Measurements from ENCODE around the gene PDXK. TPM values are rescaled to one million over a fixed set of nuclear protein-coding genes. Genes with fewer than 3 reads are reported as not detected.

Gene PDXK
- total RNA-seq (2022) (202 and 214 TPM in 2 replicates), Bru-seq, nascent RNA (percentile 75 among the genes with signal in this experiment), BruChase-seq, experiment 1, labeled RNA remaining after a 6-hour chase (percentile 95 among the genes with signal in this experiment), BruChase-seq, experiment 2, labeled RNA remaining after a 2-hour chase (percentile 93 among the genes with signal in this experiment)
- long read RNA-seq, full-length matches to known transcripts = 143 of 197 reads
- long read RNA-seq, partial matches to known transcripts = 5 of 197 reads
- long read RNA-seq, other reads (novel, unspliced or antisense) = 49 of 197 reads

DNA sequence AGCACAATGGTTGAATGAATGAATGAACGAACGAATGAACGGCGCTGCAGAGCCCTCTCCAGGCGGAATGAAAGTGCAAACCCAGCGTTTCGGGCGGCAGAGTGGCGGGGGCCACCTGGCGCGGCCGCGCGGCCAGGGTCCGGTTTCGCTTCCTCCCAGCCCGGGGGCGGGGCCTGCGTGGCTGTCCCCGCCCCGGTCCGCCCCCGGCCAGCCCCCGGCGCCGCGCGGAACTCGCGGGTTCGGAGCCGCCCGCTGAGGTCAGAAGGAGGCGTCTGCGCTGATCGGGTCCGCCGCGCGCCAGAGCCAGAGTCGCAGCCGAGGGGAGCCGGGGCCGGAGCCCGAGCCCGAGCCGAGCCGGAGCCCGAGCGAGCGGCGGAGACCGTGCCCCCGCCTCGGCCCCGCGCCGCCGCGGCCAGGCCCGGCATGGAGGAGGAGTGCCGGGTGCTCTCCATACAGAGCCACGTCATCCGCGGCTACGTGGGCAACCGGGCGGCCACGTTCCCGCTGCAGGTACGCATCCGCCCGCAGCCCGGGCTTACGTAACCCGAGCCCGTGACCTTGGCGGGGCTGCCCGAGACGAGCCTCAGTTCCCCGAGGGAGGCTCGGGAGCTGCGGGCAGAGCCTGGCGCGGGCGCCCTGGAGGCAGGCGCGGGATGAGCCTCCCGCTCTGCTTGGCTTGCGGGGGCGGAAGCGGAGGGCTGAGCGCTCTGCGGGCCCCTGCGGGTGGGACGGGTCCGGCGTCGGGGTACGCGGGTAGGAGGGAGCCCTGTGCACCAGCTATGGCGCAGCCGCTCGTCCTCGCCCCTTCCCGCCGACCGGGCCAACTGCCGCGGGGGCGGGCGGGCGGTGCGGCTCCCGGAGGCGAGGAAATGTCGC is at the start of gene PDXK:
Gene PDXK (plus strand): TSS at position 258 of the 876 bp plus-strand sequence. CDS start 166 bp downstream, at position 424.
- intact Hi-C loops (cut with micrococcal nuclease; ENCODE audit: unreplicated experiment) = no loop called here
- Mint-ChIP-seq H3K4me1 (ENCODE audit: low read depth, unreplicated experiment) (peaks cover 19% of the 10 kb centered on the region), H3K4me3 (ENCODE audit: low read depth, unreplicated experiment) (peak within 1 kb of the TSS; percentile 92), H3K27ac (ENCODE audit: unreplicated experiment) (no peak within 1 kb of the TSS), H3K27me3 (ENCODE audit: unreplicated experiment) (no peaks in the 10 kb centered on the region), H3K36me3 (ENCODE audit: insufficient read depth, unreplicated experiment) (peaks cover 53% of the 10 kb centered on the region), H3K9me3 (ENCODE audit: low read depth, unreplicated experiment) (no peaks in the 10 kb centered on the region)
- TF ChIP-seq, protein P1, sequence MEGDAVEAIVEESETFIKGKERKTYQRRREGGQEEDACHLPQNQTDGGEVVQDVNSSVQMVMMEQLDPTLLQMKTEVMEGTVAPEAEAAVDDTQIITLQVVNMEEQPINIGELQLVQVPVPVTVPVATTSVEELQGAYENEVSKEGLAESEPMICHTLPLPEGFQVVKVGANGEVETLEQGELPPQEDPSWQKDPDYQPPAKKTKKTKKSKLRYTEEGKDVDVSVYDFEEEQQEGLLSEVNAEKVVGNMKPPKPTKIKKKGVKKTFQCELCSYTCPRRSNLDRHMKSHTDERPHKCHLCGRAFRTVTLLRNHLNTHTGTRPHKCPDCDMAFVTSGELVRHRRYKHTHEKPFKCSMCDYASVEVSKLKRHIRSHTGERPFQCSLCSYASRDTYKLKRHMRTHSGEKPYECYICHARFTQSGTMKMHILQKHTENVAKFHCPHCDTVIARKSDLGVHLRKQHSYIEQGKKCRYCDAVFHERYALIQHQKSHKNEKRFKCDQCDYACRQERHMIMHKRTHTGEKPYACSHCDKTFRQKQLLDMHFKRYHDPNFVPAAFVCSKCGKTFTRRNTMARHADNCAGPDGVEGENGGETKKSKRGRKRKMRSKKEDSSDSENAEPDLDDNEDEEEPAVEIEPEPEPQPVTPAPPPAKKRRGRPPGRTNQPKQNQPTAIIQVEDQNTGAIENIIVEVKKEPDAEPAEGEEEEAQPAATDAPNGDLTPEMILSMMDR (IDR thresholded peaks at IDR 0.05; ENCODE audit: unreplicated experiment) = no peak
- CTCF ChIA-PET = no interaction called here
- peak; percentile 86 for DNase-seq
- BruUV-seq (replicated peaks) = no TSS peak

DNA sequence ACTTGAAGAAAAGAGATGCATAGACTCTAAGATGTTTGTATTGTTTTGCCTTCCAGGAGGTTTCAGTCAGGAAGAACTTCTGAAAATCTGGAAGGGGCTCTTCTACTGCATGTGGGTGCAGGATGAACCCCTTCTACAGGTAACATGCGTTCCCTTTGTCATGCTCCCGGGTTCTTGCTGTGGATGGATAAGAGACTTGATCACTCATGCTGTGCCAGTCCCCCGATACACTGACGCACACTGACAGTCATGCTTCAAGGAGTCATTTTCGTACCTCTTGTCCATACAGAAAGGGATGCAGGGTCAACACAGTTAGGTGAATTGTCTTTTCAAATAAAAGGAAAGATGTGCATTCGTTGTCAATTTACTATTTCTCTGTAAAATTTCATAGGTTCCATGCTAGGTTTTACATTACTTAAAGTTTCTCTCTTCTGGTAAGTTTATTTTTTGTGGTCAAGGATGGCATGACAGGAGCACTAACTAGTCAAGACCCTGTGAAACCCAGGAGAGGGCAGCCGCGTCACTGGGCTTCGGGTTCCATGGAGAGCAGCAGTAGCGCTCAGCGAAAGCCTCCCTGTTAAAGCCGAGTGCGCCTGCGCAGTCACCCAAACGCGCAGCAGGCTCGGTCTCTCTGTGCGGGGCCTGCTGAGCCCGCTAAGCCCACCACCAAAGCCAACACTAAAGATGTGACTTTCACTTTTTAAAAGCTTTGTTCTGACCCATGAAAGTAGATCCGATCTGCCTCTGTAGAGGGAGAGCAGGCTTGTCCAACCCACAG is 48.9 kb upstream of the PDXK start:
- no TSS peak for BruUV-seq (replicated peaks)
- peaks cover 18% of the 10 kb centered on the region for H3K36me3 Mint-ChIP-seq (ENCODE audit: insufficient read depth, unreplicated experiment)
- H3K27ac Mint-ChIP-seq (ENCODE audit: unreplicated experiment) = no peak overlapping the region
- no peaks in the 10 kb centered on the region for H3K27me3 Mint-ChIP-seq (ENCODE audit: unreplicated experiment)
- no peaks in the 10 kb centered on the region for H3K4me1 Mint-ChIP-seq (ENCODE audit: low read depth, unreplicated experiment)
- TF ChIP-seq, protein P1 (IDR thresholded peaks at IDR 0.05; ENCODE audit: unreplicated experiment) = no peak
- H3K9me3 Mint-ChIP-seq (ENCODE audit: low read depth, unreplicated experiment) = no peaks in the 10 kb centered on the region
- no peak overlapping the region for H3K4me3 Mint-ChIP-seq (ENCODE audit: low read depth, unreplicated experiment)
- intact Hi-C loops (cut with micrococcal nuclease; ENCODE audit: unreplicated experiment) = no loop called here
- no peak for DNase-seq
- CTCF ChIA-PET = no interaction called here

DNA sequence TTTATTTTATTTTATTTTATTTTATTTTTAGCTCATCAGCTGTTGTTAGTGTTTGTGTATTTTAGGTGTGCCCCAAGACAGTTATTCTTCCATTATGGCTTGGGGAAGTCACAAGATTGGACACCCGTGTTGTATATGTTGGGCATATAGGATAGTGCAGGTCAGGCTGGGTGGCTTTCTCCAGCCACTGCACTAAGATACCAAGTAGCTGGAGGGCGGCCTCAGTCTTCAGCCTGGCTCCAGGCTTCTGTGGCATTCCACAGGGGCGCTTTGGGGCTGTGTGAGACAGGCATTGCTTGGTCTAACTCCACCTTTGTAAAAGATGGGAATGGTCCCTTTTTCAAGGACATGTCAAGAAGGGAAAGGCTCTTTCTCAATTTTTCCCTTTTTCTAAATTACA is 43.1 kb upstream of the PDXK start:
- TF ChIP-seq, protein P1 (IDR thresholded peaks at IDR 0.05; ENCODE audit: unreplicated experiment) = no peak
- Mint-ChIP-seq H3K27me3 (ENCODE audit: unreplicated experiment) (no peaks in the 10 kb centered on the region), H3K9me3 (ENCODE audit: low read depth, unreplicated experiment) (no peaks in the 10 kb centered on the region), H3K27ac (ENCODE audit: unreplicated experiment) (no peak overlapping the region), H3K36me3 (ENCODE audit: insufficient read depth, unreplicated experiment) (peaks cover 35% of the 10 kb centered on the region), H3K4me3 (ENCODE audit: low read depth, unreplicated experiment) (no peak overlapping the region), H3K4me1 (ENCODE audit: low read depth, unreplicated experiment) (no peaks in the 10 kb centered on the region)
- no TSS peak for BruUV-seq (replicated peaks)
- CTCF ChIA-PET = no interaction called here
- intact Hi-C loops (cut with micrococcal nuclease; ENCODE audit: unreplicated experiment) = no loop called here
- no peak for DNase-seq

DNA sequence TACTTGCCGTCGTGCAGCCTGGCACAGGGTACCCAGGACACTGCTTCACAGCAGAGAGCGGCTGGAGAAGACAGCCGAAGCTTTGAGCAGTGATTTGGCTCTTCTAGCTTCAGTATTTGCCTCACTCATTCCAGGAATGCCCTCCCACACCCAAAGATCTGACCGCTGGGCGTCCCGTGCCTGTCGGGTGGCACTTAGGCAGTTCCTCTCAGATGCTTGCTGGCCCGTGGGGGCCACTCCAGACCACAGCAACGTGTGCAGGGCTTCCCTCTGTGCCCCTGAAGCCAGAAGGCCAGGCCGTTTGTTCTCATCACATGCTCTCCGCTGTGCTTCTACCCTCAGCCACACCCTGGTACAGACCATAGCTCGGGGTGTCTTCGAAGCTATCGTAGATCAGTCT is 42.5 kb upstream of the PDXK start:
- no peak overlapping the region for H3K27ac Mint-ChIP-seq (ENCODE audit: unreplicated experiment)
- CTCF ChIA-PET = no interaction called here

More for the DNA sequence above, 42.5 kb upstream of the PDXK start:
- intact Hi-C loops (cut with micrococcal nuclease; ENCODE audit: unreplicated experiment) = no loop called here
- BruUV-seq (replicated peaks) = no TSS peak
- no peak overlapping the region for H3K4me3 Mint-ChIP-seq (ENCODE audit: low read depth, unreplicated experiment)
- no peak for DNase-seq
- TF ChIP-seq, protein P1 (IDR thresholded peaks at IDR 0.05; ENCODE audit: unreplicated experiment) = no peak
- H3K4me1 Mint-ChIP-seq (ENCODE audit: low read depth, unreplicated experiment) = no peaks in the 10 kb centered on the region
- no peaks in the 10 kb centered on the region for H3K27me3 Mint-ChIP-seq (ENCODE audit: unreplicated experiment)
- peaks cover 35% of the 10 kb centered on the region for H3K36me3 Mint-ChIP-seq (ENCODE audit: insufficient read depth, unreplicated experiment)
- no peaks in the 10 kb centered on the region for H3K9me3 Mint-ChIP-seq (ENCODE audit: low read depth, unreplicated experiment)

Measured in Calu3 (cell line).